Astrocyte of the spinal cord (primary cell): ENCODE data around the gene BAZ2B.

Experiments
- DNase-seq: peaks from one replicate; pipeline ENCODE4 v3.0.0; 2011; ENCODE audit warnings: low read depth, low spot score
- H3K4me3 ChIP-seq: 2 replicates; pipeline ENCODE4 v1.5.1; 2011; ENCODE audit warnings: low read depth, mild to moderate bottlenecking, low read length, moderate library complexity
- CTCF ChIP-seq: IDR thresholded peaks from 2 replicates; pipeline ENCODE4 v1.5.1; 2012; ENCODE audit warnings: low read depth, mild to moderate bottlenecking, low read length, inconsistent platforms
- in situ Hi-C: cut with HindIII; loops from 2 replicates; pipeline ENCODE4 v1.10.0; 2017; ENCODE audit warnings: low sequenced_read_pairs

BAZ2B gene

GRCh38 chr2:159616286-159616701 lies at the start of gene BAZ2B:
BAZ2B (minus strand) TSS chr2:159616548; CDS start chr2:159478719, 137,829 bp downstream.
- in situ Hi-C loops: no loop called here
- DNase-seq: peak; percentile 88
- no peak for TF ChIP-seq CTCF
- peak within 1 kb of the TSS; percentile 58 for H3K4me3 ChIP-seq

DNA sequence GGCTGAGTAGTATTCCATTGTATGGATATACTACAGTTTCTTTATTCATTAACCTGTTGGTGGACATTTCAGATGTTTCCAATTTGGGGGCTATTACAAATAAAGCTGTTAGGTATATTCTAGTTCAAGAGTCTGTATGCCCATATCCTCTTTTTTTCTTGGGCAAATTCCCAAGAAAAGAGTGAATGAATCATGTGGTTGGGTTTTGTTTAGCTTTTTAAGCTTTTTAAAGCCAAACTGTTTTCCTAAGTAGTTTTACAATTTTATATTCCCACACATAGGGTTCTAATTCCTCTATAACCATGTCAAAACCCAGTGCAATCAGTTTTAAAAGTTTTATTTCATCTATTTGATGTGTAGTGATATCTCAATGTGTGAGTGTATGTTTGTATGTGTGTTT lies 44.9 kb upstream of the BAZ2B start:
- H3K4me3 ChIP-seq: no peak overlapping the region
- peak; percentile 46 for DNase-seq
- in situ Hi-C loops: no loop called here
- TF ChIP-seq CTCF: no peak

DNA sequence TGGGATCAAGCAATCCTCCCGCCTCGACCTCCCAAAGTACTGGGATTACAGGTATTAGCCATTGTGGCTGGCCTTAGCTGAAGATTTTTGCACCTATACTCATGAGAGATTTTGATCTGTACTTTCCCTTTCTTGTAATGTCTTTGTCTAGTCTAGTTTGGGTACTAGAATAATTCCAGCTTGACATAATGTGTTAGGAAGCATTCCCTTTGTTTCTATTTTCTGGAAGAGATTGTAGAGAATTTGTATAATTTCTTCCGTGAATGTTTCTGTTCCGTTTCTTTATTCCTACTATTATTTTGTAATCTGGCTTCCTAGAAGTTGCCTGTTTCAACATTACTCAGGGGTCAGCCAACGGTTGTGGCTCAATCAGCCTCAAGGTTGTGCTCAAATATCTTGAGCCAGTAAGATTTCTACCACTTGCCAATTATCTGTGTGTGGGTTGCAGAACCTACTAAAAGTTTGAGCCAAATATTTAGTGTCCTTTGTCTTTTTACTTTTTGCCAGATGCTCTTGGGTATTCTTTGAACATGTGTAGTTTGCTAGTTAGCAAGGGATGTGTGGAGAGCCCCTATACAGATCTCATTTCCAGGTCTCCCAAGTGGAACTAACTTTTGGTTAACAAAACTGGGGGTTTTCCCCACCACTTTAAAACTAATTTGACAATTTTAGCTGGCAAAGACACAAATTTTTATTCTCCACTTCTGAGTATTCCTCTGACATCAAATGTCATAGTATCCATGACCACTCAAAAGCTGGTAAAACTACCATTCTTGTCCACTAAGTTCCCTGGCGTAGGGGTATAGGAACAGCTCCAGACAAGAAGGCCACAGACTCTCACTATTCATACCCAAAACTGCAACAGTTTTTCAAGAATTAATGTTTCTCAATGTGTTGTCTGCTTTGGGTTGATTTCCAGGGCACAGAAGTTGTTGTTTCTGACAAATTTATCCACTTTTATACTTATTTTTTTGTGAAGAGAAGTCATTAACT lies 42.8 kb upstream of the BAZ2B start:
- no peak for TF ChIP-seq CTCF
- H3K4me3 ChIP-seq: no peak overlapping the region
- no peak for DNase-seq
- in situ Hi-C loops: no loop called here

GRCh38 chr2:159653962-159654361 lies 37.6 kb upstream of the BAZ2B start:
- H3K4me3 ChIP-seq: no peak overlapping the region
- TF ChIP-seq CTCF: no peak
- in situ Hi-C loops: no loop called here

DNA sequence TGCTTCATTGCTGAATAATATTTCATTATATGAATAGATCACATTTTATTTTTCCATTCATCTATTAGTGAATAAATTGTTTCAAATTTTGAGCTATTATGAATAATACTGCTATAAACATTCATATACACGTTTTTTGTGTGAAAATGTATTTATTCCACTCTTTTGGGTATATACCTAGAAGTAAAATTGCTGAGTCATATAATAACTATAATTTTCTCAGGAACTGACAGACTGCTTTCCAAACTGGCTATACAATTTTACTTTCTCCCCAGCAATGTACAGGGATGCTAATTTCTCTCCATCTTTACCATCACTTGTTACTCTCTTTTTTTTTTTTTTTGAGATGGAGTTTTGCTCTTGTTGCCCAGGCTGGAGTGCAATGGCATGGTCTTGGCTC lies 35.5 kb upstream of the BAZ2B start:
- in situ Hi-C loops: no loop called here
- no peak for DNase-seq
- no peak for TF ChIP-seq CTCF
- no peak overlapping the region for H3K4me3 ChIP-seq

More at GRCh38 chr2:159653962-159654361, 37.6 kb upstream of the BAZ2B start:
- no peak for DNase-seq

DNA sequence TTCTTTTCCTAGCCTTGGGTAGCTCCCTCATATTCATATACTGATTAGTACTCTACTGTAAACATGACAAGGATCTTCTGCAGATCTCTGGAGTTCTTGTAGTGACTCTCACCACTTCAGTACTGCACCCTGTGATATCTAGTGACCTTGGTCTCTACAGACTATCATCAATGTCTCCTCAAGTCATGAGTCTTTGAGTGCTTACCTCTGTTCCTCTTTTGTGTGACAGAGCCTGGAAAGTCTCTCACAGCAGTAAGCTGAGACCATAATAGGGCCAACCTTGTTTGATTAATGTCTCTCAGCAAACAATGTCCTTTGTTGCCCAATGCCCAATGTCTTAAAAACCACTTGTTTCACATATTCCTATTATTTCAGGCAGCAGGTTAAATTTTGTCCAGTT lies 34.2 kb upstream of the BAZ2B start:
- DNase-seq: no peak
- no peak for TF ChIP-seq CTCF
- no peak overlapping the region for H3K4me3 ChIP-seq
- in situ Hi-C loops: no loop called here
